Measurements from ENCODE around the gene SPSB3. TPM values are rescaled to one million over a fixed set of nuclear protein-coding genes. Genes with fewer than 3 reads are reported as not detected.

Gene SPSB3
- total and polyA plus RNA-seq, 2 of the 4 experiments (the other 2 are of a cell fraction): 9.1 to 30.8 TPM

DNA sequence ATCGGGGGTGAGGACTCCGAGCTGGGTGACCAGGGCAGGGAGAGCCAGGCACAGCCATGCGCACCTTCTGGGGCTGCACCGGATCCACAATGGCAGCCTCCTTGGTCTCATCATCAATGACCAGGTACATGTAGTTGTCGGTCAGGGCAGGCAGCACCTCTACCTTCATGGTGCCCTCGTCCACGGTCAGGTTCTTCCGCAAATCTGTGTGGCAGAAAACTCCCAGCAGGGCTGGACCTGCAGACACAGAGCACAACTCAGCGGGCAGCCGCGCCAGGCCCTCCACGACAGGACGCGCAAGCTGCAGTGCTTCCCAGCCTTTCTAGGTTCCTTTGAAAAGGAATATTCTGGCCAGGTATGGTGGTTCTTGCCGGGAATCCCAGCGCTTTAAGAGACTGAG lies 40.4 kb upstream of the SPSB3 start:
- DNase-seq: no peak
- Histone ChIP-seq H3K14ac (replicated peaks; ENCODE audit: low read depth, low read length) (no peak overlapping the region), H3K27me3 (ENCODE audit: control insufficient read depth, insufficient read depth, low read length) (no peaks in the 10 kb centered on the region), H3K27ac (ENCODE audit: insufficient read depth, low read length) (no peak overlapping the region), H3K4me2 (ENCODE audit: low read depth, low read length) (no peak overlapping the region), H4K20me1 (ENCODE audit: insufficient read depth, low read length) (peaks cover 7% of the 10 kb centered on the region; the same call in 1 of the 2 replicates), H3K4ac (ENCODE audit: low read depth, low read length) (no peak overlapping the region), H3K23ac (ENCODE audit: low read depth, low read length) (no peak overlapping the region), H2BK120ac (ENCODE audit: low read depth, low read length) (no peak overlapping the region), H2BK5ac (ENCODE audit: low read depth, low read length, poor library complexity, severe bottlenecking) (no peak overlapping the region), H2BK15ac (ENCODE audit: low read depth, low read length) (no peak overlapping the region), H3K4me3 (ENCODE audit: insufficient read depth, low read depth, low read length) (no peak overlapping the region), H3K36me3 (ENCODE audit: control insufficient read depth, insufficient read depth, low read length) (peaks cover 10% of the 10 kb centered on the region), H3K4me1 (ENCODE audit: control insufficient read depth, insufficient read depth, low read length) (peaks cover 4% of the 10 kb centered on the region; the same call in 1 of the 2 replicates), H2AK5ac (ENCODE audit: low read depth, low read length) (no peak overlapping the region), H2AK9ac (replicated peaks; ENCODE audit: low read depth, low read length, poor library complexity) (no peak overlapping the region), H3K18ac (ENCODE audit: low read depth, low read length) (no peak overlapping the region), H2AFZ (replicated peaks; ENCODE audit: low read length, poor library complexity) (no peak overlapping the region), H3K9me3 (ENCODE audit: control insufficient read depth, insufficient read depth, low read length) (no peaks in the 10 kb centered on the region), H3K9ac (ENCODE audit: low read depth, low read length) (no peak overlapping the region), H3K9me1 (ENCODE audit: insufficient read depth, low read length) (no peaks in the 10 kb centered on the region; the same call in 1 of the 2 replicates), H3K79me1 (ENCODE audit: low read depth in 1 of 2, low read length in 2 of 2) (peaks cover 8 to 37% of the 10 kb centered on the region in 2 experiments; a peak in 3 of 4 replicates), H2BK20ac (ENCODE audit: low read depth, low read length) (no peak overlapping the region), H4K8ac (ENCODE audit: low read depth in 2 of 2, low read length in 2 of 2) (no peak overlapping the region), H4K91ac (ENCODE audit: insufficient read depth, low read depth, low read length) (no peak overlapping the region), H3K56ac (ENCODE audit: extremely low read depth, insufficient read depth, low read length) (no peak overlapping the region), H4K5ac (ENCODE audit: low read depth, low read length) (no peak overlapping the region)
- in situ Hi-C loops (cut with MboI; ENCODE audit: low sequenced_read_pairs) (no loop called here), intact Hi-C loops (cut with micrococcal nuclease) (no loop called here), dilution Hi-C loops (cut with HindIII; ENCODE audit: low sequenced_read_pairs, unreplicated experiment) (no loop called here)
- WGBS, 2 experiments (ENCODE audit: extremely low coverage in 2 of 2, insufficient read length in 1 of 2): 97% methylated on average over 8 of the region's 16 CpGs; no CpG with 5 or more reads in 1 of the 2 experiments
- TF ChIP-seq MAFK (IDR thresholded peaks at IDR 0.05; ENCODE audit: low read depth, low read length): no peak
- TF ChIP-seq, protein P1, sequence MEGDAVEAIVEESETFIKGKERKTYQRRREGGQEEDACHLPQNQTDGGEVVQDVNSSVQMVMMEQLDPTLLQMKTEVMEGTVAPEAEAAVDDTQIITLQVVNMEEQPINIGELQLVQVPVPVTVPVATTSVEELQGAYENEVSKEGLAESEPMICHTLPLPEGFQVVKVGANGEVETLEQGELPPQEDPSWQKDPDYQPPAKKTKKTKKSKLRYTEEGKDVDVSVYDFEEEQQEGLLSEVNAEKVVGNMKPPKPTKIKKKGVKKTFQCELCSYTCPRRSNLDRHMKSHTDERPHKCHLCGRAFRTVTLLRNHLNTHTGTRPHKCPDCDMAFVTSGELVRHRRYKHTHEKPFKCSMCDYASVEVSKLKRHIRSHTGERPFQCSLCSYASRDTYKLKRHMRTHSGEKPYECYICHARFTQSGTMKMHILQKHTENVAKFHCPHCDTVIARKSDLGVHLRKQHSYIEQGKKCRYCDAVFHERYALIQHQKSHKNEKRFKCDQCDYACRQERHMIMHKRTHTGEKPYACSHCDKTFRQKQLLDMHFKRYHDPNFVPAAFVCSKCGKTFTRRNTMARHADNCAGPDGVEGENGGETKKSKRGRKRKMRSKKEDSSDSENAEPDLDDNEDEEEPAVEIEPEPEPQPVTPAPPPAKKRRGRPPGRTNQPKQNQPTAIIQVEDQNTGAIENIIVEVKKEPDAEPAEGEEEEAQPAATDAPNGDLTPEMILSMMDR (conservative IDR thresholded peaks at IDR 0.05; ENCODE audit: low read depth, low read length): no peak
- no peak for TF ChIP-seq BHLHE40 (IDR thresholded peaks at IDR 0.05; ENCODE audit: low read depth, low read length)
- TF ChIP-seq RAD21 (IDR thresholded peaks at IDR 0.05; ENCODE audit: low read length): no peak
- TF ChIP-seq POLR2A (IDR thresholded peaks at IDR 0.05; ENCODE audit: low read depth, low read length): no peak
- TF ChIP-seq MXI1 (IDR thresholded peaks at IDR 0.05; ENCODE audit: borderline replicate concordance, low read depth, low read length): no peak
- no peak for TF ChIP-seq SMC3 (IDR thresholded peaks at IDR 0.05; ENCODE audit: low read depth, low read length)
- ATAC-seq (ENCODE audit: low read depth): no peak
- POLR2A ChIA-PET (ENCODE audit: unreplicated experiment): no interaction called here
- CTCF ChIA-PET: interaction anchor here (0.6 kb wide), 1 partner anchor 24 kb away, joined by 5 read pairs; no protein-coding TSS in a partner anchor
- BruUV-seq (replicated peaks): no TSS peak

All from IMR-90 (cell line).